ENCODE data around the gene MCOLN1.

MCOLN1 gene

GRCh38 chr19:7558667-7559066 is 36.2 kb downstream of the MCOLN1 start:
- no peak for DNase-seq
- peaks cover 60% of the 10 kb centered on the region for H3K36me3 ChIP-seq (replicated peaks)
- H3K4me3 ChIP-seq (ENCODE audit: low read depth, low read length), result no peak overlapping the region
- H3K27me3 ChIP-seq (replicated peaks), result no peaks in the 10 kb centered on the region
- no peak for TF ChIP-seq CTCF (IDR thresholded peaks at IDR 0.05; ENCODE audit: low read depth, low read length, missing control alignments)
- in situ Hi-C loops (cut with HindIII; ENCODE audit: low pct_ligation_motif_present, low sequenced_read_pairs), result no loop called here
- no peak overlapping the region for H3K27ac ChIP-seq

GRCh38 chr19:7559102-7559501 is 36.7 kb downstream of the MCOLN1 start:
- peaks cover 59% of the 10 kb centered on the region for H3K36me3 ChIP-seq (replicated peaks)
- no peak overlapping the region for H3K4me3 ChIP-seq (ENCODE audit: low read depth, low read length)
- in situ Hi-C loops (cut with HindIII; ENCODE audit: low pct_ligation_motif_present, low sequenced_read_pairs), result no loop called here
- DNase-seq, result no peak
- no peaks in the 10 kb centered on the region for H3K27me3 ChIP-seq (replicated peaks)
- no peak for TF ChIP-seq CTCF (IDR thresholded peaks at IDR 0.05; ENCODE audit: low read depth, low read length, missing control alignments)
- no peak overlapping the region for H3K27ac ChIP-seq

- peaks cover 50% of the 10 kb centered on the region for H3K36me3 ChIP-seq (replicated peaks)
- H3K27ac ChIP-seq, result no peak overlapping the region
- no peaks in the 10 kb centered on the region for H3K27me3 ChIP-seq (replicated peaks)
- TF ChIP-seq CTCF (IDR thresholded peaks at IDR 0.05; ENCODE audit: low read depth, low read length, missing control alignments), result no peak
- no peak overlapping the region for H3K4me3 ChIP-seq (ENCODE audit: low read depth, low read length)
- DNase-seq, result no peak
- in situ Hi-C loops (cut with HindIII; ENCODE audit: low pct_ligation_motif_present, low sequenced_read_pairs), result no loop called here
These were observed 37.8 kb downstream of the MCOLN1 start for GRCh38 chr19:7560255-7560654.

- peaks cover 45% of the 10 kb centered on the region for H3K36me3 ChIP-seq (replicated peaks)
- TF ChIP-seq CTCF (IDR thresholded peaks at IDR 0.05; ENCODE audit: low read depth, low read length, missing control alignments), result no peak
- H3K4me3 ChIP-seq (ENCODE audit: low read depth, low read length), result no peak overlapping the region
- no peak overlapping the region for H3K27ac ChIP-seq
- no peaks in the 10 kb centered on the region for H3K27me3 ChIP-seq (replicated peaks)
- in situ Hi-C loops (cut with HindIII; ENCODE audit: low pct_ligation_motif_present, low sequenced_read_pairs), result no loop called here
- DNase-seq, result no peak
These were observed 38.9 kb downstream of the MCOLN1 start for GRCh38 chr19:7561325-7561724.

- peaks cover 31% of the 10 kb centered on the region for H3K36me3 ChIP-seq (replicated peaks)
- no peak overlapping the region for H3K27ac ChIP-seq
- no peak overlapping the region for H3K4me3 ChIP-seq (ENCODE audit: low read depth, low read length)
- no peak for TF ChIP-seq CTCF (IDR thresholded peaks at IDR 0.05; ENCODE audit: low read depth, low read length, missing control alignments)
- no peak for DNase-seq
- H3K27me3 ChIP-seq (replicated peaks), result no peaks in the 10 kb centered on the region
- in situ Hi-C loops (cut with HindIII; ENCODE audit: low pct_ligation_motif_present, low sequenced_read_pairs), result no loop called here
These were observed 40.4 kb downstream of the MCOLN1 start for GRCh38 chr19:7562646-7563393.

- no peak overlapping the region for H3K27ac ChIP-seq
- H3K4me3 ChIP-seq (ENCODE audit: low read depth, low read length), result no peak overlapping the region
- H3K27me3 ChIP-seq (replicated peaks), result no peaks in the 10 kb centered on the region
- in situ Hi-C loops (cut with HindIII; ENCODE audit: low pct_ligation_motif_present, low sequenced_read_pairs), result no loop called here
- TF ChIP-seq CTCF (IDR thresholded peaks at IDR 0.05; ENCODE audit: low read depth, low read length, missing control alignments), result no peak
- no peak for DNase-seq
- H3K36me3 ChIP-seq (replicated peaks), result peaks cover 13% of the 10 kb centered on the region
These were observed 42.4 kb downstream of the MCOLN1 start for GRCh38 chr19:7564866-7565265.

All from brain microvascular endothelial cell (primary cell).